ENCODE results near the gene TESK2. TPM values are rescaled to one million over a fixed set of nuclear protein-coding genes. Genes with fewer than 3 reads are reported as not detected.

The TESK2 gene
- total RNA-seq, 1 experiment from 2014 or later: 13.8 TPM

- no peaks in the 10 kb centered on the region for H3K9me3 ChIP-seq (ENCODE audit: insufficient read depth, low read depth)
- no peak overlapping the region for H3K27ac ChIP-seq
- POLR2A ChIA-PET (ENCODE audit: unreplicated experiment): no interaction called here
- CTCF ChIA-PET: no interaction called here
- no peaks in the 10 kb centered on the region for H3K36me3 ChIP-seq (ENCODE audit: low read depth)
- no peaks in the 10 kb centered on the region for H3K4me1 ChIP-seq (replicated peaks; ENCODE audit: insufficient read depth)
- no TSS peak for BruUV-seq (replicated peaks)
- 0 out of 2 replicates have a peak, but pooled peaks cover 7% of the 10 kb centered on the region for H3F3A ChIP-seq (ENCODE audit: insufficient read depth, low read depth)
- no peaks in the 10 kb centered on the region for H3K79me2 ChIP-seq (ENCODE audit: low read depth)
- no peak overlapping the region for H2AFZ ChIP-seq
- no peak overlapping the region for H3K4me3 ChIP-seq
- TF ChIP-seq CTCF (conservative IDR thresholded peaks at IDR 0.05) (no peak), EZH2 (IDR thresholded peaks at IDR 0.05; ENCODE audit: low read depth) (no peak)
- no peak overlapping the region for H3K4me2 ChIP-seq
- H4K20me1 ChIP-seq (ENCODE audit: insufficient read depth): no peaks in the 10 kb centered on the region
- DNase-seq: no peak
- no peaks in the 10 kb centered on the region for H3K9me2 ChIP-seq (ENCODE audit: insufficient read depth)
- intact Hi-C loops (cut with micrococcal nuclease; ENCODE audit: unreplicated experiment): loop anchor here (5.0 kb wide), 1 partner anchor 1125 kb away; no protein-coding TSS in a partner anchor
- H3K27me3 ChIP-seq (ENCODE audit: insufficient read depth, low read depth): no peaks in the 10 kb centered on the region
These were observed 93.7 kb downstream of the TESK2 start for GRCh38 chr1:45397285-45397684.

GRCh38 chr1:45395582-45395981 lies 95.4 kb downstream of the TESK2 start:
- no peak overlapping the region for H3K4me2 ChIP-seq
- intact Hi-C loops (cut with micrococcal nuclease; ENCODE audit: unreplicated experiment): loop anchor here (5.0 kb wide), 1 partner anchor 1123 kb away; no protein-coding TSS in a partner anchor
- H4K20me1 ChIP-seq (ENCODE audit: insufficient read depth): no peaks in the 10 kb centered on the region
- CTCF ChIA-PET: no interaction called here
- no peaks in the 10 kb centered on the region for H3K9me3 ChIP-seq (ENCODE audit: insufficient read depth, low read depth)
- BruUV-seq (replicated peaks): no TSS peak
- H3K27ac ChIP-seq: no peak overlapping the region
- H3K27me3 ChIP-seq (ENCODE audit: insufficient read depth, low read depth): no peaks in the 10 kb centered on the region
- H3K4me1 ChIP-seq (replicated peaks; ENCODE audit: insufficient read depth): no peaks in the 10 kb centered on the region
- no peak overlapping the region for H3K4me3 ChIP-seq
- DNase-seq: no peak
- 0 out of 2 replicates have a peak, but pooled peaks cover 7% of the 10 kb centered on the region for H3F3A ChIP-seq (ENCODE audit: insufficient read depth, low read depth)
- POLR2A ChIA-PET (ENCODE audit: unreplicated experiment): interaction anchor here (0.6 kb wide), 1 partner anchor 47 kb away, joined by 3 read pairs; no protein-coding TSS in a partner anchor
- H2AFZ ChIP-seq: no peak overlapping the region
- no peaks in the 10 kb centered on the region for H3K9me2 ChIP-seq (ENCODE audit: insufficient read depth)
- H3K36me3 ChIP-seq (ENCODE audit: low read depth): no peaks in the 10 kb centered on the region
- H3K79me2 ChIP-seq (ENCODE audit: low read depth): no peaks in the 10 kb centered on the region
- TF ChIP-seq EZH2 (IDR thresholded peaks at IDR 0.05; ENCODE audit: low read depth): no peak
- TF ChIP-seq CTCF (conservative IDR thresholded peaks at IDR 0.05): no peak

- ChIA-PET CTCF (no interaction called here), POLR2A (ENCODE audit: unreplicated experiment) (interaction anchor here (0.6 kb wide), 1 partner anchor 47 kb away, joined by 3 read pairs; no protein-coding TSS in a partner anchor)
- Histone ChIP-seq H4K20me1 (ENCODE audit: insufficient read depth) (no peaks in the 10 kb centered on the region), H3F3A (ENCODE audit: insufficient read depth, low read depth) (0 out of 2 replicates have a peak, but pooled peaks cover 7% of the 10 kb centered on the region), H3K27ac (no peak overlapping the region), H3K9me3 (ENCODE audit: insufficient read depth, low read depth) (no peaks in the 10 kb centered on the region), H3K36me3 (ENCODE audit: low read depth) (no peaks in the 10 kb centered on the region), H3K27me3 (ENCODE audit: insufficient read depth, low read depth) (no peaks in the 10 kb centered on the region), H3K4me3 (no peak overlapping the region), H2AFZ (no peak overlapping the region), H3K4me2 (no peak overlapping the region), H3K9me2 (ENCODE audit: insufficient read depth) (no peaks in the 10 kb centered on the region), H3K79me2 (ENCODE audit: low read depth) (no peaks in the 10 kb centered on the region), H3K4me1 (replicated peaks; ENCODE audit: insufficient read depth) (no peaks in the 10 kb centered on the region)
- TF ChIP-seq CTCF (conservative IDR thresholded peaks at IDR 0.05) (no peak), EZH2 (IDR thresholded peaks at IDR 0.05; ENCODE audit: low read depth) (no peak)
- intact Hi-C loops (cut with micrococcal nuclease; ENCODE audit: unreplicated experiment): loop anchor here (5.0 kb wide), 1 partner anchor 1123 kb away; no protein-coding TSS in a partner anchor
- DNase-seq: no peak
- no TSS peak for BruUV-seq (replicated peaks)
These were observed 95.9 kb downstream of the TESK2 start for GRCh38 chr1:45395051-45395450.

All from PC-9 (cell line).